ENCODE measurements around the gene PLPP4.

DNA sequence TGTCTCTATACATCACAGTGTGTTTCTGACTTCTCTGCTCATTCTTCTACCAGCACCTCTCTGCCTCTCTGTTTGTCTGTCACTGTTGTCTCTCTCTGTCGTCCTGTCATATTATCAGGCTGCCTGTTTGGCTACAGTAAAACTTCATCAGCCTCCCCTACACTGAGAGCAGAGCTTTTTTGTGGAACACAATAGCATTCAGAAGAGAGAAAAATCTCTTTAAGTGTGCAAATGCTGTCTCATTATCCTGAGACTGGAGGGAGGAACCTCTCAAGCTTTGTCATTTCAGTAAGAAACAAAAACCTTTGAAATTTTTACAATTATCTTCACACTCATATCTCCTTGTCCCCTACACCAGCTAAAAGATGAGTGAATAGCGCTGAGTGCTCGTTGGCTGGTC is 148.4 kb downstream of the PLPP4 start:
- TF ChIP-seq CTCF (conservative IDR thresholded peaks at IDR 0.05 in 1 of 2, IDR thresholded peaks at IDR 0.05 in 1 of 2; ENCODE audit: low read depth in 1 of 2, low read length in 2 of 2) (no peak), EZH2 (IDR thresholded peaks at IDR 0.05; ENCODE audit: low read length, missing control alignments) (no peak)

All from fibroblast of lung (primary cell).